GM12875 (cell line): Measurements from ENCODE around the gene C12orf43.

Experiments
- H3K4me3 ChIP-seq: one replicate; pipeline ENCODE4 v1.5.1; 2011; ENCODE audit warnings: low read depth, low read length, control low read depth
- CTCF ChIP-seq: IDR thresholded peaks from 2 replicates; pipeline ENCODE4 v1.5.1; 2011; ENCODE audit warnings: low read depth, mild to moderate bottlenecking, control low read depth, inconsistent platforms, low read length, moderate library complexity, borderline replicate concordance; ENCODE audit not compliant: insufficient read depth

The C12orf43 gene

GRCh38 chr12:121026274-121027045 is 10.2 kb upstream of the C12orf43 start:
- no peak overlapping the region for H3K4me3 ChIP-seq
- TF ChIP-seq CTCF, result no peak

- no peak for TF ChIP-seq CTCF
- H3K4me3 ChIP-seq, result no peak overlapping the region
Observed at GRCh38 chr12:121025442-121026226, 9.3 kb upstream of the C12orf43 start.

- H3K4me3 ChIP-seq, result no peak overlapping the region
- no peak for TF ChIP-seq CTCF
Observed at GRCh38 chr12:121023799-121024198, 7.5 kb upstream of the C12orf43 start.

- no peak overlapping the region for H3K4me3 ChIP-seq
- TF ChIP-seq CTCF, result no peak
Observed at GRCh38 chr12:121022713-121023112, 6.4 kb upstream of the C12orf43 start.

- no peak overlapping the region for H3K4me3 ChIP-seq
- no peak for TF ChIP-seq CTCF
Observed at GRCh38 chr12:121021754-121022153, 5.5 kb upstream of the C12orf43 start.

DNA sequence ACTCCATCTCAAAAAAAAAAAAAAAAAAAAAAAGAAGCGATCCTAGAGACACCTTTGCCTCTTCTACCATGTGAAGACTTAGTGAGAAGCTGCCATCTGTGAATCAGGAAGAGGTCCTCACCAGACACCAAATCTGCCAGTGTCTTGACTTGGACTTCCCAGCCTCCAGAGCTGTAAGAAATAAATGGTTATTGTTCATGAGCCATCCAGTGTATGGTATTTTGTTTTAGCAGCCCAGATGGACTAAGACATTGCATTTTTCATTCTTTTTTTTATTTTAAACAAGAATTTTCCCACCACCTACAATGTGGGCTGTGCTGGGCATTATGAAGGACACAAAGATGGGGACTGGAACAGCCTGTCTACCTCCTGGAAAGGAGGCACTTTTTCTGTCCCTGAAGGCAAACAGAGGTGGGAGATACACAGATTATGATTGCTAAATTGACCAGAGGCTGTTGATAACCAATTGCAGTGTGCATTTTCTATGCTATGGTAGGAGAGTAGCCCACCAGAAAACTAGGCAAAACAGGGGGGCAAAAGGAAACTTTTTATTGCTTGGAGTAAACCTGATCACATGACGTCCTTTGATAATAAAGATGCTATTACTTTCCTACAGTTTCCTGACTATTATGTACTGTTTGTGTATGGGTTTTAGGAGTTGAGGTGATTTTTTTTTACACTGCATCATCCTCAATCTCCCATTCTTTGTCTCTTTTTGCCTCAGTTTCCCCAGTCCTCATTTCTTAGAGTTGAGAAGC is 2.8 kb upstream of the C12orf43 start:
- TF ChIP-seq CTCF, result no peak
- H3K4me3 ChIP-seq, result no peak overlapping the region
